Ectodermal cell (in vitro differentiated cells): ENCODE data around the gene PPP2R2D.

Experiments used
- H3K27ac ChIP-seq: 2 replicates; pipeline ENCODE4 v1.7.0; 2013; ENCODE audit warnings: mild to moderate bottlenecking, low read depth, low read length; ENCODE audit not compliant: insufficient read depth, poor library complexity, severe bottlenecking
- H3K27me3 ChIP-seq: 2 replicates; pipeline ENCODE4 v1.7.0; 2013; ENCODE audit warnings: mild to moderate bottlenecking, low read length; ENCODE audit not compliant: insufficient read depth, control insufficient read depth, poor library complexity, severe bottlenecking
- H3K36me3 ChIP-seq: one replicate; pipeline ENCODE4 v1.7.0; 2013; ENCODE audit warnings: low read length; ENCODE audit not compliant: control insufficient read depth, insufficient read depth
- H3K4me1 ChIP-seq: one replicate; pipeline ENCODE4 v1.7.0; 2013; ENCODE audit warnings: low read length; ENCODE audit not compliant: control insufficient read depth, insufficient read depth
- H3K4me3 ChIP-seq: 2 replicates; pipeline ENCODE4 v1.7.0; 2013; ENCODE audit warnings: low read depth, low read length, control low read depth; ENCODE audit not compliant: insufficient read depth
- H3K9me3 ChIP-seq: 2 replicates; pipeline ENCODE4 v1.7.0; 2013; ENCODE audit warnings: mild to moderate bottlenecking, low read length, moderate library complexity; ENCODE audit not compliant: control insufficient read depth
- WGBS, 2 experiments: methylation state at CpG; one replicate each; pipeline ENCODE4 v1.1.7; 2013; ENCODE audit warnings: missing lambda C conversion rate in 2 of 2; 5-methylcytosine and 5-hydroxymethylcytosine counted together

Gene PPP2R2D

GRCh38 chr10:131996466-131997365 lies 95.9 kb downstream of the PPP2R2D start:
- 89 to 90% methylated on average over 16 of the region's 16 CpGs for WGBS, 2 experiments
- no peak overlapping the region for H3K27ac ChIP-seq
- no peaks in the 10 kb centered on the region for H3K27me3 ChIP-seq
- H3K4me3 ChIP-seq, result no peak overlapping the region
- H3K9me3 ChIP-seq, result no peaks in the 10 kb centered on the region
- H3K36me3 ChIP-seq, result no peaks in the 10 kb centered on the region
- peaks cover 23% of the 10 kb centered on the region for H3K4me1 ChIP-seq

GRCh38 chr10:131997366-131998049 lies 96.7 kb downstream of the PPP2R2D start:
- H3K27ac ChIP-seq, result no peak overlapping the region
- H3K4me3 ChIP-seq, result no peak overlapping the region
- H3K4me1 ChIP-seq, result peaks cover 23% of the 10 kb centered on the region
- H3K27me3 ChIP-seq, result no peaks in the 10 kb centered on the region
- H3K9me3 ChIP-seq, result no peaks in the 10 kb centered on the region
- 54 to 55% methylated on average over 13 of the region's 13 CpGs for WGBS, 2 experiments
- no peaks in the 10 kb centered on the region for H3K36me3 ChIP-seq

GRCh38 chr10:131998050-131998844 lies 97.4 kb downstream of the PPP2R2D start:
- no peaks in the 10 kb centered on the region for H3K9me3 ChIP-seq
- no peak overlapping the region for H3K4me3 ChIP-seq
- no peaks in the 10 kb centered on the region for H3K27me3 ChIP-seq
- no peak overlapping the region for H3K27ac ChIP-seq
- H3K4me1 ChIP-seq, result peaks cover 23% of the 10 kb centered on the region
- H3K36me3 ChIP-seq, result no peaks in the 10 kb centered on the region
- WGBS, 2 experiments, result 65 to 70% methylated on average over 15 of the region's 15 CpGs

GRCh38 chr10:131998845-131999681 lies 98.3 kb downstream of the PPP2R2D start:
- 84% methylated on average over 18 of the region's 18 CpGs for WGBS, 2 experiments
- peaks cover 23% of the 10 kb centered on the region for H3K4me1 ChIP-seq
- no peaks in the 10 kb centered on the region for H3K36me3 ChIP-seq
- no peak overlapping the region for H3K4me3 ChIP-seq
- no peaks in the 10 kb centered on the region for H3K9me3 ChIP-seq
- no peaks in the 10 kb centered on the region for H3K27me3 ChIP-seq
- H3K27ac ChIP-seq, result no peak overlapping the region

- Histone ChIP-seq H3K4me3 (no peak overlapping the region), H3K36me3 (no peaks in the 10 kb centered on the region), H3K4me1 (peaks cover 23% of the 10 kb centered on the region), H3K9me3 (no peaks in the 10 kb centered on the region), H3K27ac (no peak overlapping the region), H3K27me3 (no peaks in the 10 kb centered on the region)
- WGBS, 2 experiments, result 66 to 71% methylated on average over 15 of the region's 15 CpGs
Observed at GRCh38 chr10:132001238-132001972, 100.6 kb downstream of the PPP2R2D start.

- Histone ChIP-seq H3K27ac (no peak overlapping the region), H3K27me3 (no peaks in the 10 kb centered on the region), H3K4me1 (peaks cover 23% of the 10 kb centered on the region), H3K4me3 (no peak overlapping the region), H3K36me3 (no peaks in the 10 kb centered on the region), H3K9me3 (no peaks in the 10 kb centered on the region)
- WGBS, 2 experiments, result 90 to 97% methylated on average over 4 of the region's 4 CpGs
Observed at GRCh38 chr10:132002004-132002403, 101.2 kb downstream of the PPP2R2D start.

- H3K27me3 ChIP-seq, result no peaks in the 10 kb centered on the region
- peaks cover 10% of the 10 kb centered on the region for H3K4me1 ChIP-seq
- H3K4me3 ChIP-seq, result no peak overlapping the region
- WGBS, 2 experiments, result 91 to 92% methylated on average over 12 of the region's 12 CpGs
- H3K9me3 ChIP-seq, result no peaks in the 10 kb centered on the region
- no peak overlapping the region for H3K27ac ChIP-seq
- H3K36me3 ChIP-seq, result no peaks in the 10 kb centered on the region
Observed at GRCh38 chr10:132003282-132003924, 102.6 kb downstream of the PPP2R2D start.

GRCh38 chr10:132004052-132004451 lies 103.2 kb downstream of the PPP2R2D start:
- 79 to 80% methylated on average over 10 of the region's 10 CpGs for WGBS, 2 experiments
- H3K27ac ChIP-seq, result no peak overlapping the region
- no peaks in the 10 kb centered on the region for H3K36me3 ChIP-seq
- no peaks in the 10 kb centered on the region for H3K27me3 ChIP-seq
- peaks cover 4% of the 10 kb centered on the region for H3K4me1 ChIP-seq
- no peaks in the 10 kb centered on the region for H3K9me3 ChIP-seq
- no peak overlapping the region for H3K4me3 ChIP-seq

- H3K27ac ChIP-seq, result no peak overlapping the region
- H3K4me3 ChIP-seq, result no peak overlapping the region
- H3K9me3 ChIP-seq, result no peaks in the 10 kb centered on the region
- no peaks in the 10 kb centered on the region for H3K27me3 ChIP-seq
- H3K4me1 ChIP-seq, result no peaks in the 10 kb centered on the region
- H3K36me3 ChIP-seq, result no peaks in the 10 kb centered on the region
- WGBS, 2 experiments, result 94 to 95% methylated on average over 6 of the region's 6 CpGs
Observed at GRCh38 chr10:132005147-132005546, 104.3 kb downstream of the PPP2R2D start.
